Muscle of leg (tissue), 11 donors: Measurements from ENCODE around the gene KRT39. TPM values are rescaled to one million over a fixed set of nuclear protein-coding genes. Genes with fewer than 3 reads are reported as not detected.

Experiments
- DNase-seq: peaks from one replicate; pipeline ENCODE4 v3.0.0; 2013
- H3K27ac ChIP-seq: one replicate; pipeline ENCODE4 v1.5.1; 2013; ENCODE audit warnings: mild to moderate bottlenecking, low read length, control low read depth
- H3K27me3 ChIP-seq: one replicate; pipeline ENCODE4 v1.6.1; 2013; ENCODE audit warnings: low read length; ENCODE audit not compliant: control insufficient read depth, insufficient read depth
- H3K36me3 ChIP-seq: one replicate; pipeline ENCODE4 v1.6.1; 2013; ENCODE audit warnings: low read length; ENCODE audit not compliant: control insufficient read depth, insufficient read depth
- H3K4me1 ChIP-seq: one replicate; pipeline ENCODE4 v1.6.1; 2013; ENCODE audit warnings: low read length; ENCODE audit not compliant: control insufficient read depth, insufficient read depth
- H3K4me3 ChIP-seq: one replicate; pipeline ENCODE4 v1.5.1; 2013; ENCODE audit warnings: low read length, control low read depth
- H3K9me3 ChIP-seq: replicated peaks from 2 replicates; pipeline ENCODE4 v1.6.1; 2013; ENCODE audit warnings: low read depth, low read length; ENCODE audit not compliant: control insufficient read depth
- WGBS: methylation state at CpG from one replicate; pipeline ENCODE4 v1.1.5; 2013; ENCODE audit warnings: missing lambda C conversion rate; ENCODE audit not compliant: insufficient coverage; 5-methylcytosine and 5-hydroxymethylcytosine counted together
- polyA plus RNA-seq, 8 donors: library from polyadenylated mRNA; unstranded; fragments of 120-200 nt; gene quantifications; one replicate each; pipeline versions ENCODE4 v1.2.1 to v1.2.3, GENCODE V29; 2013; ENCODE audit warnings: inconsistent platforms in 1 of 8, low replicate concordance in 1 of 8; ENCODE audit not compliant: insufficient read length in 8 of 8, insufficient read depth in 1 of 8
- total RNA-seq: library from RNA; stranded (reverse); fragments of 120-200 nt; gene quantifications from one replicate; pipeline ENCODE4 v1.2.4, GENCODE V29; 2013

The KRT39 gene
- total and polyA plus RNA-seq, 9 donors = 2.1 to 8.1 (median 6.2) TPM

- H3K4me1 ChIP-seq = peaks cover 14% of the 10 kb centered on the region
- no peak for DNase-seq
- WGBS = no CpG with 5 or more reads among the region's 3 CpGs
- H3K4me3 ChIP-seq = no peak within 1 kb of the TSS
- no peaks in the 10 kb centered on the region for H3K36me3 ChIP-seq
- no peak within 1 kb of the TSS for H3K27ac ChIP-seq
- H3K9me3 ChIP-seq = no peaks in the 10 kb centered on the region
- H3K27me3 ChIP-seq = peaks cover 3% of the 10 kb centered on the region
Measured at GRCh38 chr17:40984226-40984625, 17.5 kb upstream of the KRT39 start, which contains the start of gene KRT40. TSS of gene KRT40 (minus strand) at chr17:40984326. CDS start at chr17:40984273, 53 bp downstream.

GRCh38 chr17:40981115-40981514 lies 14.4 kb upstream of the KRT39 start:
- peaks cover 4% of the 10 kb centered on the region for H3K27me3 ChIP-seq
- no peaks in the 10 kb centered on the region for H3K36me3 ChIP-seq
- peaks cover 19% of the 10 kb centered on the region for H3K4me1 ChIP-seq
- H3K9me3 ChIP-seq = no peaks in the 10 kb centered on the region
- WGBS = 17% methylated on average over 3 of the region's 5 CpGs
- no peak overlapping the region for H3K4me3 ChIP-seq
- no peak for DNase-seq
- H3K27ac ChIP-seq = peak overlapping the region; percentile 67

- H3K27ac ChIP-seq = peak overlapping the region; percentile 67
- WGBS = 11% methylated on average over 7 of the region's 8 CpGs
- DNase-seq = peak; percentile 94
- peaks cover 19% of the 10 kb centered on the region for H3K4me1 ChIP-seq
- no peaks in the 10 kb centered on the region for H3K9me3 ChIP-seq
- no peak overlapping the region for H3K4me3 ChIP-seq
- H3K27me3 ChIP-seq = peaks cover 6% of the 10 kb centered on the region
- no peaks in the 10 kb centered on the region for H3K36me3 ChIP-seq
Measured at GRCh38 chr17:40980596-40980995, 13.8 kb upstream of the KRT39 start.

- peaks cover 19% of the 10 kb centered on the region for H3K4me1 ChIP-seq
- 47% methylated on average over 3 of the region's 3 CpGs for WGBS
- H3K9me3 ChIP-seq = no peaks in the 10 kb centered on the region
- H3K36me3 ChIP-seq = no peaks in the 10 kb centered on the region
- DNase-seq = no peak
- peaks cover 6% of the 10 kb centered on the region for H3K27me3 ChIP-seq
- no peak overlapping the region for H3K4me3 ChIP-seq
- H3K27ac ChIP-seq = peak overlapping the region; percentile 48
Measured at GRCh38 chr17:40980117-40980516, 13.4 kb upstream of the KRT39 start.

- peak; percentile 15 for DNase-seq
- 55% methylated on average over 13 of the region's 13 CpGs for WGBS
- peaks cover 2% of the 10 kb centered on the region for H3K27me3 ChIP-seq
Measured at GRCh38 chr17:40978575-40979151, 11.9 kb upstream of the KRT39 start.

GRCh38 chr17:40975516-40975915 lies 8.8 kb upstream of the KRT39 start:
- no peak for DNase-seq
- Histone ChIP-seq H3K4me3 (no peak overlapping the region), H3K27ac (no peak overlapping the region), H3K4me1 (peaks cover 14% of the 10 kb centered on the region), H3K9me3 (no peaks in the 10 kb centered on the region), H3K27me3 (peaks cover 2% of the 10 kb centered on the region), H3K36me3 (no peaks in the 10 kb centered on the region)

More at GRCh38 chr17:40978575-40979151, 11.9 kb upstream of the KRT39 start:
- H3K4me3 ChIP-seq = no peak overlapping the region
- peaks cover 19% of the 10 kb centered on the region for H3K4me1 ChIP-seq
- no peak overlapping the region for H3K27ac ChIP-seq
- no peaks in the 10 kb centered on the region for H3K9me3 ChIP-seq
- H3K36me3 ChIP-seq = no peaks in the 10 kb centered on the region

- H3K36me3 ChIP-seq = no peaks in the 10 kb centered on the region
- DNase-seq = no peak
- H3K27ac ChIP-seq = no peak overlapping the region
- H3K9me3 ChIP-seq = no peaks in the 10 kb centered on the region
- no peak overlapping the region for H3K4me3 ChIP-seq
- H3K4me1 ChIP-seq = peaks cover 6% of the 10 kb centered on the region
- WGBS = 94% methylated on average over 2 of the region's 3 CpGs
- peaks cover 2% of the 10 kb centered on the region for H3K27me3 ChIP-seq
Measured at GRCh38 chr17:40974366-40974765, 7.6 kb upstream of the KRT39 start.

GRCh38 chr17:40967582-40967981 lies 834 bp upstream of the KRT39 start:
- Histone ChIP-seq H3K9me3 (no peaks in the 10 kb centered on the region), H3K4me1 (no peaks in the 10 kb centered on the region), H3K27me3 (peaks cover 2% of the 10 kb centered on the region), H3K27ac (no peak overlapping the region), H3K36me3 (no peaks in the 10 kb centered on the region), H3K4me3 (no peak overlapping the region)
- DNase-seq = no peak
- WGBS = no CpG with 5 or more reads among the region's 1 CpG

GRCh38 chr17:40963838-40964237 lies 2.9 kb downstream of the KRT39 start:
- no peaks in the 10 kb centered on the region for H3K9me3 ChIP-seq
- H3K36me3 ChIP-seq = no peaks in the 10 kb centered on the region
- H3K27me3 ChIP-seq = peaks cover 4% of the 10 kb centered on the region
- H3K27ac ChIP-seq = no peak overlapping the region
- DNase-seq = no peak
- H3K4me3 ChIP-seq = no peak overlapping the region
- no CpG with 5 or more reads among the region's 1 CpG for WGBS
- H3K4me1 ChIP-seq = no peaks in the 10 kb centered on the region

- no peak overlapping the region for H3K27ac ChIP-seq
- DNase-seq = no peak
- WGBS = 100% methylated on average over 1 of the region's 4 CpGs
- no peaks in the 10 kb centered on the region for H3K9me3 ChIP-seq
- H3K4me1 ChIP-seq = no peaks in the 10 kb centered on the region
- no peak overlapping the region for H3K4me3 ChIP-seq
- peaks cover 7% of the 10 kb centered on the region for H3K27me3 ChIP-seq
- H3K36me3 ChIP-seq = no peaks in the 10 kb centered on the region
Measured at GRCh38 chr17:40962059-40962561, 4.6 kb downstream of the KRT39 start.

GRCh38 chr17:40961591-40961990 lies 5.2 kb downstream of the KRT39 start:
- no CpG with 5 or more reads among the region's 1 CpG for WGBS
- peaks cover 7% of the 10 kb centered on the region for H3K27me3 ChIP-seq
- no peaks in the 10 kb centered on the region for H3K9me3 ChIP-seq
- H3K27ac ChIP-seq = no peak overlapping the region
- H3K36me3 ChIP-seq = no peaks in the 10 kb centered on the region
- no peak for DNase-seq
- H3K4me3 ChIP-seq = no peak overlapping the region
- no peaks in the 10 kb centered on the region for H3K4me1 ChIP-seq
